ENCODE data around the gene CCDC154.

GRCh38 chr16:1429631-1430030 is 14.7 kb downstream of the CCDC154 start:
- TF ChIP-seq EP300 (IDR thresholded peaks at IDR 0.05): no peak
- no peak for TF ChIP-seq POLR2A (IDR thresholded peaks at IDR 0.05)
- no peak for TF ChIP-seq CTCF (IDR thresholded peaks at IDR 0.05)
